Measurements from ENCODE around the gene EXD1.
"Not testable (repeated sequence)": the region's sequence is repeated elsewhere in the genome, so short reads cannot be mapped to it uniquely, and the experiment has no call there.

Gene EXD1, protein sequence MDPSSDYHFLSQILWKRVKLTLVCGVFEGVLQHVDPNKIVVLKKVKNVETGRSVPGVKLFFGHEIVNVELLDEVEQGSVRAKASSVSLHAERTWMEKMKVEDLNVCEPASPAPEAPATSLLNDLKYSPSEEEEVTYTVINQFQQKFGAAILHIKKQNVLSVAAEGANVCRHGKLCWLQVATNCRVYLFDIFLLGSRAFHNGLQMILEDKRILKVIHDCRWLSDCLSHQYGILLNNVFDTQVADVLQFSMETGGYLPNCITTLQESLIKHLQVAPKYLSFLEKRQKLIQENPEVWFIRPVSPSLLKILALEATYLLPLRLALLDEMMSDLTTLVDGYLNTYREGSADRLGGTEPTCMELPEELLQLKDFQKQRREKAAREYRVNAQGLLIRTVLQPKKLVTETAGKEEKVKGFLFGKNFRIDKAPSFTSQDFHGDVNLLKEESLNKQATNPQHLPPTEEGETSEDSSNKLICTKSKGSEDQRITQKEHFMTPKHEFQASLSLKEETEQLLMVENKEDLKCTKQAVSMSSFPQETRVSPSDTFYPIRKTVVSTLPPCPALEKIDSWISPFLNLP

DNA sequence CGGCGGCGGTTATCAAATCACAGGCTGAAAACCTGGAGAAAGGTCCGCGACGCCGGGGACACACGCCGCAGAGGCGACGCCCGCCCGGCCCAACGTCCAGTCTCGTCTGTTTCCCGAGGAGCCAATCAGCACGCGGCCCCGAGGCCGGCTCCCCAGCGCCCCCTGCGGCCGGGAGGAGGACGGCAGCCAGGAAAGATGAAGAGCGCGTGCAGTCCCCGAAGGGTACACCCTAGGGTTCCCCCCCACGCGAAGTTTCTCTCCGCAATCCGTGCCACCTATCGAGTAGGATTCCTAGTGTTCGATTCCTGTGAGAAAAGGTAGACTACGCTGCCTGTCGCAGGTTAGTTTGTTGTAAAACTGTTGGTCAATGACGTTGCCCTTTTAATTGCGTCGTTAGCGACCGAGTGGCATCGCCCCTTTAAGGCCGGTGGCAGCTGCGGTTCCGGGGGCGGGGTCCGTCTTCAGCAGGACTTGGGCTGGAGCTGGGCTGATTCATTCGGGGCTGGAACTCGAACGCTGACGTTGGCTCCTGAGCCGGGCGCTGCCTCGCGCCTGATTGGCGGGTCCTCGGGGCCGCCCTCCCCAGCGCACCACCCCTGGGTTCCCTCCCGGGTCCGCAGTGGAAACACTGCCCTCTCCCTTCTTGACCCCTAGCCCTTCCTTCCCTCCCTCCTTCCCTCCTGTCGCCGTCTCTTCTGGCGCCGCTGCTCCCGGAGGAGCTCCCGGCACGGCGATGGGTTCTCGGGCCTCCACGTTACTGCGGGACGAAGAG, at the start of gene EXD1, which contains the start of gene CHP1:
TSS of gene EXD1 (minus strand) at position 108 of the 772 bp plus-strand sequence. CDS start 4,182 bp downstream, outside the sequence.
TSS of gene CHP1 (plus strand) at position 619 of the 772 bp plus-strand sequence. CDS start at position 734, 115 bp downstream.
- DNase-seq, result peak; percentile 97

GRCh38 chr15:41279535-41280283, 49.2 kb upstream of the EXD1 start:
- DNase-seq, result no peak

DNA sequence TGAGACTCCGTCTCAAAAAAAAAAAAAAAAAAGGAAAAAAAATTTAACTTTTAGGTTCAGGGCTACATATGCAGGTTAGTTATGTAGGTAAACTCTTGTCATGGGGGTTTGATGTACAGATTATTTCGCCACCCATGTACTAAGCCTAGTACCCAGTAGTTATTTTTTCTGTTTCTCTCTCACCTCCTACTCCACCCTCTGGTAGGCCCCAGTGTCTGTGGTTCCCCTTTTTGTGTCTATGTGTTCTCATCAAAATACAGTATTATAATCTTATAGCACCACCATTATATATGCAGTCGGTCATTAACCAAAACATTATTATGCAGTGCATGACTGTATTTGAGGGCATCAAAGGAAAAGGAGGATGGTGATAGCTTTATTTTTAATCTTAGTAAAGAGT, 47.8 kb upstream of the EXD1 start:
- DNase-seq, result peak; percentile 58

GRCh38 chr15:41276831-41277230, 46.3 kb upstream of the EXD1 start:
- DNase-seq, result no peak

GRCh38 chr15:41269887-41270286, 39.3 kb upstream of the EXD1 start:
- DNase-seq, result no peak

- peak; percentile 85 for DNase-seq
Observed at GRCh38 chr15:41263891-41264351, 33.4 kb upstream of the EXD1 start.

GRCh38 chr15:41262571-41262970, 32.0 kb upstream of the EXD1 start:
- no peak for DNase-seq

DNA sequence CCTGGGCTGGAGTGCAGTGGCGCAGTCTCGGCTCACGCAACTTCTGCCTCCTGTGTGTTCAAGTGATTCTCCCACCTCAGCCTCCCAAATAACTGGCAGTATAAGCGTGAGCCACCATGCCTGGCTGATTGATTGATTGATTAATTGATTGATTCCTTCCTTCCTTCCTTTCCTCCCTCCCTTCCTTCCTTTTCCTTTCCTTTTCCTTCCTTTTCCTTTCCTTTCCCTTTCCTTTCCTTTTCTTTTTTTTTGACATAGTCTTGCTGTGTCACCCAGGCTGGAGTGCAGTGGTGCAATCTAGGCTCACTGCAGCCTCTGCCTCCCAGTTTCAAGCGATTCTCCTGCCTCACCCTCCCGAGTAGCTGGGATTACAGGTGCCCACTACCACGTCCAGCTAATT, 30.4 kb upstream of the EXD1 start:
- not testable (repeated sequence) for DNase-seq

GRCh38 chr15:41259546-41260189, 29.1 kb upstream of the EXD1 start:
- no peak for DNase-seq

- DNase-seq, result peak; percentile 64
Observed at GRCh38 chr15:41258750-41259471, 28.4 kb upstream of the EXD1 start.

DNA sequence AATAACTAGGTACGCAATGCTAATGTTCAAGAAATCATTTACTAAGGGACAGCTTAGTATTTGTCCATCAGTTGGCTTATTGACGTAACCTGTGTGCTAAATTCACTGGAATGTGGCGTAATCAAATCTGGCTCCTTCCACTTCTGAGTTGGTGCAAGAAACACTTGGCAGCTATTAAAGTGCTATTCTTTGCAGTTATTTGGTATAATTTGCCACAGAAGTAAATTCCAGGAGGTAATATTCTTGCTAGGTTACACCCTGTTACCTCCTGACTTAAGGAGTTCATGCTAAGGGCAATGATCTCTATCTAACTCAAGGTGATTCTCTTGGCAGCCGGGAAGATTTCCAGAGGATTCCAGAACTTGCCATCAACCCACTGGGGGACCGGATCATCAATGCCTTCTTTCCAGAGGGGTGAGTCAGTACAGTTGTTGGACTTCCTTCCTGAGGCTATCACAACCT, 26.1 kb upstream of the EXD1 start:
- DNase-seq, result no peak

DNA sequence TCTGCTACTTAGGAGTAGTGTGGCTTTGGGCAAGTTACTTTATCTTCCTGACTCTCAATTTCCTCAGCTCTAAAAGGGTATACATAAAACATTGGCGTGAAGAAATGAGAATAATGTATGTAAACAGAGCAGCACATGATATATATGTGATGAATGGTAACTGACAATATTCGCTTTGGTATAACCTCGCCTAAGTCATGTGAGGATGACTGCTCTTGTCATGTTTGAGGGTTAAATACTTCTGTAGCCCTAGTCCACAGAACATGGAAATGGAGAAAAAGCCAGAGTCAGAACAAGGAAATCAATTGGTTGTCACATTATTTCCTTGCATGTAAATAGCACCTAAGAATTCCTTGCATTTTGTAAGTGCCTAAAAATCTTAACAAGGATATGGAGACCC, 25.5 kb upstream of the EXD1 start:
- DNase-seq, result no peak

DNA sequence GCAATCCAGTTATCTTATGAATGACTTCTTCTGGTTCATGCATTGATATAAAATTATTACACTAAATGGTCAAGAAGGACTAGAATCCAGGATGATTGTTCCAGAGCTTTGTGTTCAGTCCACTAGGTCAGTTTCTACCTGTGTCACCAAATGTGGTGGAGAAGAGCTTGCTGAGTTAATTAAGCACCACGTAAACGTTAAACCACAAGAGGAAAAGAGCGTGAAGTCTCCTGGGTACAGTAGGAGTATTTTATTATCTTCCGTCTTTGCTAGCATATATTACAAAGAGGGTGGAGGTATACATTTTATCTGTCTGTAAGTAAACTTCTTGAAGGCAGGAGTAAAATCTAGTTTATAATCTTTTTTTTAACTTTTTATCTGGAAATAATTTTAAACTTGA, 24.0 kb upstream of the EXD1 start:
- no peak for DNase-seq

DNA sequence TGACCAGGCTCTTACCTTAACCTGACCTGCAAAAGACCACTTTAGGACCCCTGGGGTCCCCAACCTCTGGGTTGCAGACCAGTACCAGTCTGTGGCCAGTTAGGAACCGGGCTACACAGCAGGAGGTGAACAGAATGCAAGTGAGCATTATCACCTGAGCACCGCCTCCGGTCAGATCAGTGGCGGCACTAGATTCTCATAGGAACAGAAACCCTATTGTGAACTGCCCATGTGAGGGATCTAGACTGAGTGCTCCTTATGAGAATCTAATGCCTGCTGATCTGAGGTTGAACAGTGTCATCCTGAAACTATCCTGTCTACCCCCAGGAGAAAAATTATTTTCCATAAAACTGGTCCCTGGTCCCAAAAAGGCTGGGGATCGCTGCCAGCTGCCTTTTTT, 20.9 kb upstream of the EXD1 start:
- DNase-seq, result no peak

GRCh38 chr15:41250745-41251144, 20.2 kb upstream of the EXD1 start:
- DNase-seq, result not testable (repeated sequence)

DNA sequence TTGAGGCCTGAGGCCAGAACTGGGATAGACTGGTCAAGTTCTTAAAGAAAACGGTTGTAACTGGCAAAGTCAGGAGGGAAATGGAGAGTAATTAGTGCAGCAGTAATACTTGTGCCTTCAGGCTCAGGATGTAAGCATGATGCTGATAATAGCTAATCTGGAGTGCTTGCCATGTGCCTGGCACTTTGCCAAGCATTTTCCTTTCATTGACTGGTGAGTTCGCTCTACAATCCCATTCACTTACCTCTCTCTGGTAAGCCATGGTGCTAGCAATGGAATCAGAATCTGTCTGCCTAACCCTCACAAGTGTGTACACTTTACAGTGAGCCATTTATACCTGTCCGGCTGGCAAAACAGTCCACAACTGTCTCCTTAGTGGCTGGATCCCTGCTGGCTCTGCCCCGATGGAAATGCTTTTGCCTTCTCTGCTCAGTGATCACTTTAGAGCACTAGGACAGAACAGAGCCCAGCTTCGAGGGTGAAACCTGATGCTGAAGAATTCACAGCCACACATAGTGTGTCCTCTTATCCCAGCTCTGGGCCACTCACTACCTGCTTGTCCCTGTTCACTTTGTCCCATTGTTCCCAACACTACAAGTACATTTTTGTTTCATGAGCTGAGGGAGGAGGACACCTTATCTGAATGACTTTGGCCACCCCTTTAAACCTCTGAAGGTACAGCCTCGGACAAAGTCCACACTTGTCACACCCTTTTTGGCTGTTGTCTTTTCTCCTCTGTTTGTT, 10.8 kb upstream of the EXD1 start:
- DNase-seq, result no peak

DNA sequence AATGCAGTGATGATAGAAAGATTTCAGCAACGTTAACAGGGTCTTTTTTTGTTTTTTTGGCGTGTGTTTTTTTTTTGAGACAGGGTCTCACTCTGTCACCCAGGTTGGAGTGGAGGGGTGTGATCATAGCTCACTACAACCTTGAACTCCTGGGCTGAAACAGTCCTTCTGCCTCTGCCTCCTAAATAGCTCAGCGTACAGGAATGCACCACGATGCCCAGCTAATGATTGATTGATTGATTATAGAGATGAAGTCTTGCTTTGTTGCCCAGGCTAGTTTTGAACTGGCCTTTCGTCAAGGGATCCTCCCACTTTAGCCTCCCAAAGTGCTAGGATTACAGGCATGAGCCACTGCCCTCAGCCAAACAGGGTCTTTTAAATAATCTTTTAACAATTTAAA, 7.5 kb upstream of the EXD1 start:
- no peak for DNase-seq

GRCh38 chr15:41235929-41236328, 5.4 kb upstream of the EXD1 start:
- DNase-seq, result no peak

- DNase-seq, result not testable (repeated sequence)
Observed at GRCh38 chr15:41235228-41235627, 4.7 kb upstream of the EXD1 start.

DNA sequence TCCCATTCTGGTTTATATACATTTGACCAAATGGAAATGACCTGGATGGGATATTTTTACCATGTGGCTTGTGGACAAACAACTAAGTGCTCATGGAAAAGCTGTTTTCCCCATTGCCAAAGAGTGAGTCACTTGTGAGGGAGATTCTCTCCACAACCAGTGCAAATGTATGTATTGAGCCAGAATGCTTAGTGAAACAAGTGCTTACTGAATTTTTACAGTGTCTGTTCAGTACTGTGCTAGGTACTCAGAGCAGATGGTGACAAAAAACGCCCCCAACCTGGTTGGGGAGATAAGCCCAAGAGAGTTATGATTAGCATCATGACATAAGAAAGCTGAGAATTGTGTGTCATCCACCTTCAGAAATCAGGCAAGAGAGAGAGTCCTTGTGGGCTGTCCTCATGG, 2.8 kb upstream of the EXD1 start:
- DNase-seq, result no peak

All from MV-4-11 (cell line).